ENCODE measurements around the gene ZMPSTE24. TPM values are rescaled to one million over a fixed set of nuclear protein-coding genes. Genes with fewer than 3 reads are reported as not detected.

The ZMPSTE24 gene
- polyA plus RNA-seq, 1 donor (not counting 4 experiments of a cell fraction or from before 2014, with no cell fraction given): 73.4 TPM

DNA sequence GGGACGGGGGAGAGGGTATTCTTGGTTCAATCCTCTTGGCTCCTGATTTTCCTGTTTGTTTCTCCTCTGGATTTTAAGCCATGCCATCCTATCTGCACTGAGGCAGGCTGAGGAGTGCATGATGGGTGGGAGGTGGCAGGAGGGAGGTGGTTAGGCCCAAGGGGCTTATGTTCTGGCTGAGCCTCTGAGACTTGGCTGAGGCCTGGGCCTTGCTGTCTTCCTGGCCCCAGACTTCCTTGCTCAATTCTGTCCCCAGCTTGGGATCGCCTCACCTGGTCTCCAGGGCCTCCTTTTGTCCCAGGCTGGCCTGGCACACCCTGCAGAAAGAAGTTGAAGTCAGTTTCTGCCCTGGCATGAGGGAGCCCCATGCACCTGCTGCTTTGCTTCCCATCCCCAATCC lies 47.8 kb downstream of the ZMPSTE24 start:
- no peak overlapping the region for H2AFZ ChIP-seq (ENCODE audit: control insufficient read depth, low read length)
- H3K4me1 ChIP-seq (ENCODE audit: control insufficient read depth, extremely low read depth, insufficient read depth, low read length): peaks cover 29% of the 10 kb centered on the region
- H3K27ac ChIP-seq (ENCODE audit: control insufficient read depth, insufficient read depth, low read length): no peak overlapping the region
- TF ChIP-seq EZH2 (IDR thresholded peaks at IDR 0.05; ENCODE audit: low read length): no peak
- TF ChIP-seq, protein P1, sequence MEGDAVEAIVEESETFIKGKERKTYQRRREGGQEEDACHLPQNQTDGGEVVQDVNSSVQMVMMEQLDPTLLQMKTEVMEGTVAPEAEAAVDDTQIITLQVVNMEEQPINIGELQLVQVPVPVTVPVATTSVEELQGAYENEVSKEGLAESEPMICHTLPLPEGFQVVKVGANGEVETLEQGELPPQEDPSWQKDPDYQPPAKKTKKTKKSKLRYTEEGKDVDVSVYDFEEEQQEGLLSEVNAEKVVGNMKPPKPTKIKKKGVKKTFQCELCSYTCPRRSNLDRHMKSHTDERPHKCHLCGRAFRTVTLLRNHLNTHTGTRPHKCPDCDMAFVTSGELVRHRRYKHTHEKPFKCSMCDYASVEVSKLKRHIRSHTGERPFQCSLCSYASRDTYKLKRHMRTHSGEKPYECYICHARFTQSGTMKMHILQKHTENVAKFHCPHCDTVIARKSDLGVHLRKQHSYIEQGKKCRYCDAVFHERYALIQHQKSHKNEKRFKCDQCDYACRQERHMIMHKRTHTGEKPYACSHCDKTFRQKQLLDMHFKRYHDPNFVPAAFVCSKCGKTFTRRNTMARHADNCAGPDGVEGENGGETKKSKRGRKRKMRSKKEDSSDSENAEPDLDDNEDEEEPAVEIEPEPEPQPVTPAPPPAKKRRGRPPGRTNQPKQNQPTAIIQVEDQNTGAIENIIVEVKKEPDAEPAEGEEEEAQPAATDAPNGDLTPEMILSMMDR (optimal IDR thresholded peaks at IDR 0.05 in 1 of 3, IDR thresholded peaks at IDR 0.05 in 1 of 3, conservative IDR thresholded peaks at IDR 0.05 in 1 of 3; ENCODE audit: extremely low read depth in 1 of 3, insufficient read depth in 2 of 3, low read length in 3 of 3): no peak
- H3K9ac ChIP-seq (ENCODE audit: control insufficient read depth, extremely low read depth, insufficient read depth, low read length): no peak overlapping the region
- DNase-seq (ENCODE audit: low read depth, low spot score) (no peak), FAIRE-seq (no peak)
- H3K4me2 ChIP-seq (ENCODE audit: control insufficient read depth, extremely low read depth, insufficient read depth, low read depth, low read length): no peak overlapping the region
- no peak overlapping the region for H3K4me3 ChIP-seq (ENCODE audit: control insufficient read depth in 2 of 3, extremely low read depth in 1 of 3, insufficient read depth in 2 of 3, low read depth in 1 of 3, low read length in 3 of 3)
- peaks cover under 1 to 3% of the 10 kb centered on the region in 2 experiments for H3K36me3 ChIP-seq (ENCODE audit: control insufficient read depth in 2 of 2, extremely low read depth in 1 of 2, insufficient read depth in 2 of 2, low read length in 2 of 2)
- no peaks in the 10 kb centered on the region for H3K9me3 ChIP-seq (ENCODE audit: control insufficient read depth, low read depth, low read length)
- no peaks in the 10 kb centered on the region for H3K9me1 ChIP-seq (ENCODE audit: control insufficient read depth, extremely low read depth, insufficient read depth, low read length)
- no peaks in the 10 kb centered on the region for H4K20me1 ChIP-seq (ENCODE audit: control insufficient read depth, extremely low read depth, insufficient read depth, low read length)
- dilution Hi-C loops (cut with MboI; ENCODE audit: extremely low pct_ligation_motif_present, low sequenced_read_pairs): no loop called here
- H3K79me2 ChIP-seq (ENCODE audit: control insufficient read depth, insufficient read depth, low read length): no peaks in the 10 kb centered on the region
- H3K27me3 ChIP-seq (ENCODE audit: control insufficient read depth, extremely low read depth, insufficient read depth, low read length): no peaks in the 10 kb centered on the region

DNA sequence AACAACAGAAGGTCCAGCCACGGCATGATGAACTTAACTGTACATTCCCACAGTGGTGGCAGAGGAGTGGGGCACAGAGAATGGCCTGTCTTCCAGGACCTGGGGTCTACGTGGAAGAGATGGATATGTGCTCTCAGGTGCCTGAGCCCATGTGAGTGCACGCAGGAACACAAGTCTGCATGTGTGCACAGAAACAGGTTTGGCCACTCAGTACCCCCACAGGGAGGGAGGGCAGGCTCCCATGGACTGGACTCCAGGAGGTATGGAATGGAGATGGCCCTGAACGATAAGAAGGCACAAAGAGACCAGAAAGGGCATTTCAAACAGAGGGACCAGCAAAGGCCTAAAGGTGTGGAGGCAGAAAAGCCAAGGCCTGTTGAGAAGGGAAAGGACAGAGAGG lies 48.3 kb downstream of the ZMPSTE24 start:
- TF ChIP-seq, protein P1 (optimal IDR thresholded peaks at IDR 0.05 in 1 of 3, IDR thresholded peaks at IDR 0.05 in 1 of 3, conservative IDR thresholded peaks at IDR 0.05 in 1 of 3; ENCODE audit: extremely low read depth in 1 of 3, insufficient read depth in 2 of 3, low read length in 3 of 3): no peak
- TF ChIP-seq EZH2 (IDR thresholded peaks at IDR 0.05; ENCODE audit: low read length): no peak
- Histone ChIP-seq H3K36me3 (ENCODE audit: control insufficient read depth in 2 of 2, extremely low read depth in 1 of 2, insufficient read depth in 2 of 2, low read length in 2 of 2) (peaks cover 0 to 3% of the 10 kb centered on the region in 2 experiments), H3K9me3 (ENCODE audit: control insufficient read depth, low read depth, low read length) (no peaks in the 10 kb centered on the region), H3K27ac (ENCODE audit: control insufficient read depth, insufficient read depth, low read length) (no peak overlapping the region), H3K79me2 (ENCODE audit: control insufficient read depth, insufficient read depth, low read length) (no peaks in the 10 kb centered on the region), H3K4me2 (ENCODE audit: control insufficient read depth, extremely low read depth, insufficient read depth, low read depth, low read length) (no peak overlapping the region), H3K4me1 (ENCODE audit: control insufficient read depth, extremely low read depth, insufficient read depth, low read length) (peaks cover 29% of the 10 kb centered on the region), H3K9ac (ENCODE audit: control insufficient read depth, extremely low read depth, insufficient read depth, low read length) (no peak overlapping the region), H3K27me3 (ENCODE audit: control insufficient read depth, extremely low read depth, insufficient read depth, low read length) (no peaks in the 10 kb centered on the region), H4K20me1 (ENCODE audit: control insufficient read depth, extremely low read depth, insufficient read depth, low read length) (no peaks in the 10 kb centered on the region), H3K9me1 (ENCODE audit: control insufficient read depth, extremely low read depth, insufficient read depth, low read length) (no peaks in the 10 kb centered on the region), H3K4me3 (ENCODE audit: control insufficient read depth in 2 of 3, extremely low read depth in 1 of 3, insufficient read depth in 2 of 3, low read depth in 1 of 3, low read length in 3 of 3) (no peak overlapping the region), H2AFZ (ENCODE audit: control insufficient read depth, low read length) (no peak overlapping the region)
- FAIRE-seq: no peak
- dilution Hi-C loops (cut with MboI; ENCODE audit: extremely low pct_ligation_motif_present, low sequenced_read_pairs): no loop called here
- DNase-seq (ENCODE audit: low read depth, low spot score): no peak
